Measurements from ENCODE around the gene FGD4. TPM values are rescaled to one million over a fixed set of nuclear protein-coding genes. Genes with fewer than 3 reads are reported as not detected.

The FGD4 gene
- total and polyA plus RNA-seq, 2 donors from 2014 or later: 4.9 to 55.5 TPM

- no peak for TF ChIP-seq CTCF (IDR thresholded peaks at IDR 0.05; ENCODE audit: borderline replicate concordance, extremely low read depth, insufficient read depth)
- H3K4me1 ChIP-seq (ENCODE audit: control insufficient read depth in 2 of 3, insufficient read depth in 2 of 3, low read depth in 1 of 3, low read length in 3 of 3): peaks cover 0 to 4% (median 4%) of the 10 kb centered on the region in 3 donors
- no peaks in the 10 kb centered on the region for H3K36me3 ChIP-seq (ENCODE audit: control insufficient read depth in 2 of 3, insufficient read depth in 3 of 3, low read length in 3 of 3)
- no peaks in the 10 kb centered on the region for H3K9me3 ChIP-seq (ENCODE audit: control insufficient read depth in 2 of 3, insufficient read depth in 1 of 3, low read length in 3 of 3)
- no peak overlapping the region for H3K4me3 ChIP-seq (ENCODE audit: low read length in 3 of 3)
- H3K27me3 ChIP-seq (ENCODE audit: control insufficient read depth, insufficient read depth, low read length): no peaks in the 10 kb centered on the region
- FAIRE-seq: no peak
- no peak for DNase-seq
- intact Hi-C loops (cut with DNase I): no loop called here
- H3K27ac ChIP-seq (ENCODE audit: low read depth in 2 of 2, low read length in 2 of 2): no peak overlapping the region
- no peak overlapping the region for H3K9ac ChIP-seq (ENCODE audit: low read length in 3 of 3)
Measured at GRCh38 chr12:32377344-32378055, 21.9 kb upstream of the FGD4 start.

GRCh38 chr12:32379213-32379612 lies 20.1 kb upstream of the FGD4 start:
- Histone ChIP-seq H3K4me1 (ENCODE audit: control insufficient read depth in 2 of 3, insufficient read depth in 2 of 3, low read depth in 1 of 3, low read length in 3 of 3) (peaks cover 0 to 4% (median 4%) of the 10 kb centered on the region in 3 donors), H3K9ac (ENCODE audit: low read length in 3 of 3) (no peak overlapping the region), H3K4me3 (ENCODE audit: low read length in 3 of 3) (peak overlapping the region in 1 of 3 donors; percentile 1), H3K36me3 (ENCODE audit: control insufficient read depth in 2 of 3, insufficient read depth in 3 of 3, low read length in 3 of 3) (no peaks in the 10 kb centered on the region), H3K9me3 (ENCODE audit: control insufficient read depth in 2 of 3, insufficient read depth in 1 of 3, low read length in 3 of 3) (no peaks in the 10 kb centered on the region), H3K27ac (ENCODE audit: low read depth in 2 of 2, low read length in 2 of 2) (no peak overlapping the region), H3K27me3 (ENCODE audit: control insufficient read depth, insufficient read depth, low read length) (no peaks in the 10 kb centered on the region)
- TF ChIP-seq CTCF (IDR thresholded peaks at IDR 0.05; ENCODE audit: borderline replicate concordance, extremely low read depth, insufficient read depth): no peak
- FAIRE-seq (no peak), DNase-seq (no peak)
- intact Hi-C loops (cut with DNase I): no loop called here

- FAIRE-seq: no peak
- no peak for TF ChIP-seq CTCF (IDR thresholded peaks at IDR 0.05; ENCODE audit: borderline replicate concordance, extremely low read depth, insufficient read depth)
Measured at GRCh38 chr12:32379667-32380066, 19.7 kb upstream of the FGD4 start.

More at GRCh38 chr12:32379667-32380066, 19.7 kb upstream of the FGD4 start:
- intact Hi-C loops (cut with DNase I): no loop called here
- no peaks in the 10 kb centered on the region for H3K27me3 ChIP-seq (ENCODE audit: control insufficient read depth, insufficient read depth, low read length)
- H3K9ac ChIP-seq (ENCODE audit: low read length in 3 of 3): no peak overlapping the region
- H3K9me3 ChIP-seq (ENCODE audit: control insufficient read depth in 2 of 3, insufficient read depth in 1 of 3, low read length in 3 of 3): no peaks in the 10 kb centered on the region
- H3K27ac ChIP-seq (ENCODE audit: low read depth in 2 of 2, low read length in 2 of 2): no peak overlapping the region
- H3K4me1 ChIP-seq (ENCODE audit: control insufficient read depth in 2 of 3, insufficient read depth in 2 of 3, low read depth in 1 of 3, low read length in 3 of 3): peaks cover 0 to 4% (median 4%) of the 10 kb centered on the region in 3 donors
- no peaks in the 10 kb centered on the region for H3K36me3 ChIP-seq (ENCODE audit: control insufficient read depth in 2 of 3, insufficient read depth in 3 of 3, low read length in 3 of 3)
- DNase-seq: no peak
- no peak overlapping the region for H3K4me3 ChIP-seq (ENCODE audit: low read length in 3 of 3)

Data from kidney (tissue), 14 donors.